HG02840 (cell line): ENCODE measurements around the gene ADAMTSL4.
"Not testable (repeated sequence)": the region's sequence is repeated elsewhere in the genome, so short reads cannot be mapped to it uniquely, and the experiment has no call there.

Source experiments
- ATAC-seq: cut with Tn5 transposase; IDR thresholded peaks from one replicate; pipeline ENCODE4 v1.9.1; 2021; ENCODE audit warnings: mild to moderate bottlenecking, moderate library complexity, moderate number of reproducible peaks; ENCODE audit not compliant: unreplicated experiment, low FRiP score

The ADAMTSL4 gene

DNA sequence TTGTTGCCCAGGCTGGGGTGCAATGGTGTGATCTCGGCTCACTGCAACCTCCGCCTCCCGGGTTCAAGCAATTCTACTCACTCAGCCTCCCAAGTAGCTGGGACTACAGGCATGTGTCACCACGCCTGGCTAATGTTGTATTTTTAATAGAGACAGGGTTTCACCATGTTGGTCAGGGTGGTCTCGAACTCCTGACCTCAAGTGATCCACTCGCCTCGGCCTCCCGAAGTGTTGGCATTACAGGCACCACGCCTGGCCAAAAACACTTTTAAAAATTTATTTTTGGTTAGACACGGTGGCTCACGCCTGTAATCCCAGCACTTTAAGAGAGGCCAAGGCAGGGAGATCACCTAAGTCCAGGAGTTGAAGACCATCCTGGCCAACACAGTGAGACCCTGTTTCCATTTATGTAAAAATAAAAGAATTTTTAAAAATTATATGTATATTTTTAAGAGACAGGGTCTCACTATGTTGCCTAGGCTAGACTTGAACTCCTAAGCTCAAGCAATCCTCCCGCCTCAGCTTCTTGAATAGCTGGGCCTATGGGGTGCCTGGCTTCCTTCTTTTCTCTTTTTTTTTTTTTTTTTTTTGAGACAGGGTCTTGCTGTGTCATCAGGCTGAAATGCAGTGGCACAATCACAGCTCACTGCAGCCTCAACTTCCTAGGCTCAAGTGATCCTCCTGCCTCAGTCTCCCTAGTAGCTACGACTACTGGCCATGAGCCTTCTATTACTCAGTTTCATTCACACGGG lies 16.2 kb downstream of the ADAMTSL4 start:
- not testable (repeated sequence) for ATAC-seq

DNA sequence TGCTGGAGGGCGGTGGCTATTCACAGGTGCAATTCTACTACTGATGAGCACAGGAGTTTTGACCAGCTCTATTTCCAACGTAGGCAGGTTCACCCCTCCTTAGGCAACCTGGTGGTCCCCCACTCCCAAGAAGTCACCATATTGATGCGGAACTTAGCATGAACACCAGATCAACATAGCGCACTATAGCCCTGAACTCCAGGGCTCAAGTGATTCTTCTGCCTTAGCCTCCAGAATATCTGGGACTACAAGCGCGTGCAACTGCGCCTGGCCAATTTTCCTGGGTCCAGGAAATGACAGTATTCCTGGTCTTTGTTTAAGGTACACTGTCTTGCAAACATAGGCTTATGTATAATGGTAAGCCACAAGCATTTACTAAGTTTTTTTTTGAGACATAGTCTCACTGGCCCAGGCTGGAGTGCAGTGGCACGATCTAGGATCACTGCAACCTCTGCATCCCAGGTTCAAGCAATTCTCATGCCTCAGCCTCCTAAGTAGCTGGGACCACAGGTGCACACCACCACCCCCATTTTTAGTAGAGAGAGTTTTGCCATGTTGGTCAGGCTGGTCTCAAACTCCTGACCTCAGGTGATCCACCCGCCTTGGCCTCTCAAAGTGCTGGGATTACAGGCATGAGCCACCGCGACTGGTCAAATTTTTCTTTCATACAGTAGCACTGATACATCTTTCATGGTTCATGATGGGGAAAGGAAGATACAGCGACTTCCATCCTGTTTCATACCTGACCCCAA lies 17.6 kb downstream of the ADAMTSL4 start:
- ATAC-seq: no peak

DNA sequence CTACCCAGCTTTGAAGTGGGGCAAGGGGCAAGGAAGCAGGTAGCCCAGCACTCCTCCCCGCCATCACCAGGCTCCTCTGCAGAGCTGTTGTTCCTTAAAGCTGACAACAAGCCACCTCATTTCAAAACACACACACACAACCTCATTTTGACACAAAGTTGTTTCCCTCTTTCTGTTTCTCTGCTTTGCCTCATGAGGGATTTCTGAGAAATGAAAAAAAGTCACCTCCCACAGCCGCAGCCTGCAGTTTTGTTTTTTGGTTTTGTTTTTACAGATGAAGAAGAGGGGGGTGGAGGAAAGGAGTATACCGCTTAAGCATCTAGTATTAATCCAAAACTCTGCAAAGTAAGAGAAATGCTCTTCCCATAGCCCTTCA lies 18.1 kb downstream of the ADAMTSL4 start:
- no peak for ATAC-seq

- no peak for ATAC-seq
Observed at GRCh38 chr1:150567717-150568593, 18.7 kb downstream of the ADAMTSL4 start.

- ATAC-seq: no peak
Observed at GRCh38 chr1:150568594-150568966, 19.4 kb downstream of the ADAMTSL4 start.

GRCh38 chr1:150572918-150573647 lies 23.9 kb downstream of the ADAMTSL4 start:
- no peak for ATAC-seq

- ATAC-seq: not testable (repeated sequence)
Observed at GRCh38 chr1:150573648-150574071, 24.5 kb downstream of the ADAMTSL4 start.

GRCh38 chr1:150574260-150575071 lies 25.3 kb downstream of the ADAMTSL4 start:
- no peak for ATAC-seq

DNA sequence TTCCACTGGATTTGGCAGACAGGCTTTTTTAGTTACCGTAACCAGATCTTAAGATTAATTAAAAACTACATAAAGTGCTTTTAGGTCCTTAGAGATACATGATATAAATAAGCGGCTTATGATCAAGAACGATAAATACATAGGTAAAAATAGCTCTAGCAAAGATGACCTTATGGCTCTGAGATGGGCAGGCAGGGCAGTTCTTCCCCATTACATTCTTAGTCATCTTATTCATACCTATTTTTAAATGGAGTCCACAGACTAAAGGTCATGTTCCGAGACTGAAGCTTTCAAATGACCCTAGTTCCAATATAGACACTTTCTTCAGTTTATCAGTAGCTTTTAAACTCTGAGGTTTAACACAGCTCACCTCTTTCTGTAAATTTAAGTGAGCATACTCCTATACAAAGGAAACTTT lies 25.9 kb downstream of the ADAMTSL4 start:
- ATAC-seq: no peak

DNA sequence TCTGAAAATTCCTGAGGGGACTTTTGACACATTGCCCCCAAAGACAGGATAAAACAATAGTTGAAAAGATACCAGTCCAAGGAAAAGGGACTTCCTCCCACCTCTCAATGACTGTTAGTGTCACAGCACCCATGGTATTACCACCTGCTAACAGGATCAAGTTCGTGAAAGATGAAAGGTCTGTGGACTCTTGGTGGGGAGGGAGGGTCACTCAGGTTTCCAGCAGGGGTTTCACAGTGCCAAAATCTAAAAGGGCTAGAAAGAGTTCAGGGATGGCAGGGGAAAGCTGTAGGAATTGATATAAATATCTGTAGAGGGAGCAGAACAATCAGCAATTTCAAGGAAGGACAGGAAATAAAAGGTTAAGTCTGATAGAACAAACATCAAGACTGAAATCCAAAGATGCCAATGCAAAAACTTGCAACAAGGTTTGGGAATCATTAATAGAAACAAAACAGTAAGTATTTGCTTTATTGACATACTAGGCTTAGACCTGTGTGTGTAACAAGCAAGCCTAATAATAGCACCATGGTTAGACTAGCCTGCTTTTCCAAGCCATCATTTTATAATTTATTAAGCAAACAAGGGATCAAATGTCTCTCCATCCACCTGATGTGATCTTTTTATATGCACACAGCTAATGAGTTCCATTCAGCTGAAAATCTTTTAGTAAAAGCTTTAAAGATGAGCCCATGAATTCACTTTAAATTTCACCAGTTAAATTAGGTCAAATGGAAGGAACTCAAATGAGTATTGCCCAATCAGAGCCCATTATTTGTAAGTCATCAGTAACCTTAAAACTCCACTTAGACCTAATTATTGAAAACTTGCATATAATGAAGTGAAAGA lies 26.5 kb downstream of the ADAMTSL4 start:
- no peak for ATAC-seq

GRCh38 chr1:150576367-150576711 lies 27.1 kb downstream of the ADAMTSL4 start:
- no peak for ATAC-seq

- no peak for ATAC-seq
Observed at GRCh38 chr1:150576794-150577556, 27.8 kb downstream of the ADAMTSL4 start.

GRCh38 chr1:150577557-150578271 lies 28.5 kb downstream of the ADAMTSL4 start:
- no peak for ATAC-seq

- no peak for ATAC-seq
Observed at GRCh38 chr1:150578272-150579109, 29.3 kb downstream of the ADAMTSL4 start.

- peak; percentile 89 for ATAC-seq
Observed at GRCh38 chr1:150579110-150579944, 30.1 kb downstream of the ADAMTSL4 start, which contains the start of gene MCL1. TSS of gene MCL1 (minus strand) at chr1:150579610. CDS start at chr1:150579530, 80 bp downstream.
